AG10803 (cell line): ENCODE measurements around the gene CA10.

Source experiments
- DNase-seq: peaks from one replicate; pipeline ENCODE4 v3.0.0; 2010; ENCODE audit warnings: low read depth
- H3K4me3 ChIP-seq: 2 replicates; pipeline ENCODE4 v1.5.1; 2011; ENCODE audit warnings: mild to moderate bottlenecking, low read length, control low read depth
- CTCF ChIP-seq: conservative IDR thresholded peaks from 2 replicates; pipeline ENCODE4 v1.5.1; 2011; ENCODE audit warnings: mild to moderate bottlenecking, low read length, control low read depth, inconsistent platforms

CA10 gene

GRCh38 chr17:52158450-52159042 is at the start of gene CA10:
Gene CA10 (minus strand): TSS chr17:52158714.
- H3K4me3 ChIP-seq, result no peak within 1 kb of the TSS
- no peak for TF ChIP-seq CTCF
- no peak for DNase-seq

- no peak for TF ChIP-seq CTCF
- DNase-seq, result no peak
- no peak overlapping the region for H3K4me3 ChIP-seq
These were observed 49.3 kb upstream of the CA10 start for GRCh38 chr17:52207796-52208195.

GRCh38 chr17:52202520-52203080 is 44.1 kb upstream of the CA10 start:
- DNase-seq, result no peak
- no peak overlapping the region for H3K4me3 ChIP-seq
- TF ChIP-seq CTCF, result no peak

GRCh38 chr17:52201767-52202519 is 43.4 kb upstream of the CA10 start:
- no peak for DNase-seq
- TF ChIP-seq CTCF, result no peak
- no peak overlapping the region for H3K4me3 ChIP-seq

- no peak for TF ChIP-seq CTCF
- H3K4me3 ChIP-seq, result no peak overlapping the region
- no peak for DNase-seq
These were observed 33.0 kb upstream of the CA10 start for GRCh38 chr17:52191491-52191890.

- no peak for TF ChIP-seq CTCF
- no peak for DNase-seq
These were observed 23.3 kb upstream of the CA10 start for GRCh38 chr17:52181782-52182181.

GRCh38 chr17:52178012-52178411 is 19.5 kb upstream of the CA10 start:
- no peak for TF ChIP-seq CTCF
- no peak for DNase-seq

More at GRCh38 chr17:52181782-52182181, 23.3 kb upstream of the CA10 start:
- H3K4me3 ChIP-seq, result no peak overlapping the region

More at GRCh38 chr17:52178012-52178411, 19.5 kb upstream of the CA10 start:
- H3K4me3 ChIP-seq, result no peak overlapping the region
